ENCODE results near the gene RLN3.

GRCh38 chr19:14012378-14012915 is 15.5 kb upstream of the RLN3 start:
- TF ChIP-seq, protein P1, sequence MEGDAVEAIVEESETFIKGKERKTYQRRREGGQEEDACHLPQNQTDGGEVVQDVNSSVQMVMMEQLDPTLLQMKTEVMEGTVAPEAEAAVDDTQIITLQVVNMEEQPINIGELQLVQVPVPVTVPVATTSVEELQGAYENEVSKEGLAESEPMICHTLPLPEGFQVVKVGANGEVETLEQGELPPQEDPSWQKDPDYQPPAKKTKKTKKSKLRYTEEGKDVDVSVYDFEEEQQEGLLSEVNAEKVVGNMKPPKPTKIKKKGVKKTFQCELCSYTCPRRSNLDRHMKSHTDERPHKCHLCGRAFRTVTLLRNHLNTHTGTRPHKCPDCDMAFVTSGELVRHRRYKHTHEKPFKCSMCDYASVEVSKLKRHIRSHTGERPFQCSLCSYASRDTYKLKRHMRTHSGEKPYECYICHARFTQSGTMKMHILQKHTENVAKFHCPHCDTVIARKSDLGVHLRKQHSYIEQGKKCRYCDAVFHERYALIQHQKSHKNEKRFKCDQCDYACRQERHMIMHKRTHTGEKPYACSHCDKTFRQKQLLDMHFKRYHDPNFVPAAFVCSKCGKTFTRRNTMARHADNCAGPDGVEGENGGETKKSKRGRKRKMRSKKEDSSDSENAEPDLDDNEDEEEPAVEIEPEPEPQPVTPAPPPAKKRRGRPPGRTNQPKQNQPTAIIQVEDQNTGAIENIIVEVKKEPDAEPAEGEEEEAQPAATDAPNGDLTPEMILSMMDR (IDR thresholded peaks at IDR 0.05) = no peak
- TF ChIP-seq POLR2A (IDR thresholded peaks at IDR 0.05; ENCODE audit: low read depth) (no peak), POLR2AphosphoS5 (IDR thresholded peaks at IDR 0.05) (no peak)

Measured in esophagus muscularis mucosa (tissue), 3 donors.